ENCODE measurements around the gene UCMA.

UCMA gene

GRCh38 chr10:13219685-13220670, 14.2 kb downstream of the UCMA start:
- no peak overlapping the region for H3K4me3 Mint-ChIP-seq
- H3K36me3 Mint-ChIP-seq, result no peaks in the 10 kb centered on the region
- no peaks in the 10 kb centered on the region for H3K9me3 Mint-ChIP-seq
- no peaks in the 10 kb centered on the region for H3K4me1 Mint-ChIP-seq
- no peak overlapping the region for H3K27ac Mint-ChIP-seq
- H3K27me3 Mint-ChIP-seq, result no peaks in the 10 kb centered on the region

- Mint-ChIP-seq H3K36me3 (no peaks in the 10 kb centered on the region), H3K4me3 (no peak overlapping the region), H3K9me3 (no peaks in the 10 kb centered on the region), H3K27ac (no peak overlapping the region), H3K4me1 (no peaks in the 10 kb centered on the region), H3K27me3 (no peaks in the 10 kb centered on the region)
Measured at GRCh38 chr10:13218878-13219277, 15.3 kb downstream of the UCMA start.

- Mint-ChIP-seq H3K36me3 (no peaks in the 10 kb centered on the region), H3K4me3 (no peak overlapping the region), H3K9me3 (no peaks in the 10 kb centered on the region), H3K27ac (no peak overlapping the region), H3K4me1 (no peaks in the 10 kb centered on the region), H3K27me3 (no peaks in the 10 kb centered on the region)
Measured at GRCh38 chr10:13213163-13213562, 21.0 kb downstream of the UCMA start.

GRCh38 chr10:13206546-13207443, 27.4 kb downstream of the UCMA start:
- Mint-ChIP-seq H3K27ac (no peak overlapping the region), H3K27me3 (no peaks in the 10 kb centered on the region), H3K9me3 (no peaks in the 10 kb centered on the region), H3K4me1 (no peaks in the 10 kb centered on the region), H3K4me3 (no peak overlapping the region), H3K36me3 (no peaks in the 10 kb centered on the region)

GRCh38 chr10:13206091-13206490, 28.1 kb downstream of the UCMA start:
- Mint-ChIP-seq H3K4me1 (no peaks in the 10 kb centered on the region), H3K36me3 (no peaks in the 10 kb centered on the region), H3K27me3 (no peaks in the 10 kb centered on the region), H3K27ac (no peak overlapping the region), H3K9me3 (no peaks in the 10 kb centered on the region), H3K4me3 (no peak overlapping the region)

- Mint-ChIP-seq H3K9me3 (no peaks in the 10 kb centered on the region), H3K4me1 (no peaks in the 10 kb centered on the region), H3K27me3 (no peaks in the 10 kb centered on the region), H3K36me3 (no peaks in the 10 kb centered on the region), H3K27ac (no peak overlapping the region), H3K4me3 (no peak overlapping the region)
Measured at GRCh38 chr10:13201132-13201531, 33.0 kb downstream of the UCMA start.

- no peaks in the 10 kb centered on the region for H3K9me3 Mint-ChIP-seq
- no peak overlapping the region for H3K4me3 Mint-ChIP-seq
- H3K4me1 Mint-ChIP-seq, result no peaks in the 10 kb centered on the region
- H3K36me3 Mint-ChIP-seq, result no peaks in the 10 kb centered on the region
- no peaks in the 10 kb centered on the region for H3K27me3 Mint-ChIP-seq
- H3K27ac Mint-ChIP-seq, result no peak overlapping the region
Measured at GRCh38 chr10:13195016-13195415, 39.2 kb downstream of the UCMA start.

- H3K4me3 Mint-ChIP-seq, result no peak overlapping the region
- no peaks in the 10 kb centered on the region for H3K27me3 Mint-ChIP-seq
- no peaks in the 10 kb centered on the region for H3K9me3 Mint-ChIP-seq
- no peaks in the 10 kb centered on the region for H3K4me1 Mint-ChIP-seq
- H3K27ac Mint-ChIP-seq, result no peak overlapping the region
- H3K36me3 Mint-ChIP-seq, result no peaks in the 10 kb centered on the region
Measured at GRCh38 chr10:13193637-13194036, 40.5 kb downstream of the UCMA start.

- H3K36me3 Mint-ChIP-seq, result no peaks in the 10 kb centered on the region
- no peak overlapping the region for H3K4me3 Mint-ChIP-seq
- no peak overlapping the region for H3K27ac Mint-ChIP-seq
- no peaks in the 10 kb centered on the region for H3K4me1 Mint-ChIP-seq
- no peaks in the 10 kb centered on the region for H3K27me3 Mint-ChIP-seq
- no peaks in the 10 kb centered on the region for H3K9me3 Mint-ChIP-seq
Measured at GRCh38 chr10:13191362-13191761, 42.8 kb downstream of the UCMA start.

- no peak overlapping the region for H3K4me3 Mint-ChIP-seq
- H3K4me1 Mint-ChIP-seq, result no peaks in the 10 kb centered on the region
- H3K27ac Mint-ChIP-seq, result no peak overlapping the region
- no peaks in the 10 kb centered on the region for H3K9me3 Mint-ChIP-seq
- H3K36me3 Mint-ChIP-seq, result no peaks in the 10 kb centered on the region
- no peaks in the 10 kb centered on the region for H3K27me3 Mint-ChIP-seq
Measured at GRCh38 chr10:13190816-13191215, 43.4 kb downstream of the UCMA start.

- Mint-ChIP-seq H3K9me3 (no peaks in the 10 kb centered on the region), H3K27ac (no peak overlapping the region), H3K4me3 (no peak overlapping the region), H3K27me3 (no peaks in the 10 kb centered on the region), H3K36me3 (no peaks in the 10 kb centered on the region), H3K4me1 (no peaks in the 10 kb centered on the region)
Measured at GRCh38 chr10:13189961-13190360, 44.2 kb downstream of the UCMA start.

- Mint-ChIP-seq H3K9me3 (no peaks in the 10 kb centered on the region), H3K4me3 (no peak overlapping the region), H3K27ac (no peak overlapping the region), H3K36me3 (no peaks in the 10 kb centered on the region), H3K4me1 (no peaks in the 10 kb centered on the region), H3K27me3 (no peaks in the 10 kb centered on the region)
Measured at GRCh38 chr10:13188593-13188992, 45.6 kb downstream of the UCMA start.

GRCh38 chr10:13187135-13187534, 47.0 kb downstream of the UCMA start:
- H3K27ac Mint-ChIP-seq, result no peak overlapping the region
- H3K36me3 Mint-ChIP-seq, result no peaks in the 10 kb centered on the region
- no peaks in the 10 kb centered on the region for H3K27me3 Mint-ChIP-seq
- H3K9me3 Mint-ChIP-seq, result no peaks in the 10 kb centered on the region
- no peaks in the 10 kb centered on the region for H3K4me1 Mint-ChIP-seq
- no peak overlapping the region for H3K4me3 Mint-ChIP-seq

- no peak overlapping the region for H3K4me3 Mint-ChIP-seq
- H3K36me3 Mint-ChIP-seq, result no peaks in the 10 kb centered on the region
- H3K9me3 Mint-ChIP-seq, result no peaks in the 10 kb centered on the region
- H3K4me1 Mint-ChIP-seq, result no peaks in the 10 kb centered on the region
- H3K27me3 Mint-ChIP-seq, result no peaks in the 10 kb centered on the region
- H3K27ac Mint-ChIP-seq, result no peak overlapping the region
Measured at GRCh38 chr10:13184730-13185514, 49.3 kb downstream of the UCMA start.

- Mint-ChIP-seq H3K27ac (no peak overlapping the region), H3K36me3 (no peaks in the 10 kb centered on the region), H3K4me3 (no peak overlapping the region), H3K27me3 (no peaks in the 10 kb centered on the region), H3K4me1 (no peaks in the 10 kb centered on the region), H3K9me3 (no peaks in the 10 kb centered on the region)
Measured at GRCh38 chr10:13184276-13184675, 49.9 kb downstream of the UCMA start.
